CD4-positive, alpha-beta memory T cell (primary cell): Measurements from ENCODE around the gene SIMC1. TPM values are rescaled to one million over a fixed set of nuclear protein-coding genes. Genes with fewer than 3 reads are reported as not detected.
A peak's percentile ranks its signal among the peaks of the same experiment; 100 is the strongest.
"Not testable (repeated sequence)": the region's sequence is repeated elsewhere in the genome, so short reads cannot be mapped to it uniquely, and the experiment has no call there.

Source experiments
- CTCF ChIA-PET: fragments of 350-600 bp; sonication (Branson Sonifier 250); formaldehyde crosslinking; loops from one replicate; lab custom pipeline; 2021; ENCODE audit warnings: inconsistent platforms; ENCODE audit not compliant: partially characterized antibody; lab: Charles Lee
- POLR2A ChIA-PET: fragments of 350-600 bp; sonication (Branson Sonifier 250); formaldehyde crosslinking; loops from one replicate; lab custom pipeline; 2021; ENCODE audit not compliant: partially characterized antibody; lab: Charles Lee
- DNase-seq, 5 donors: peaks; one replicate each; pipeline versions ENCODE4 v3.0.0 to v3.0.0-alpha.2; 2020 to 2022; ENCODE audit warnings: mixed read lengths in 1 of 5
- H3K27ac ChIP-seq: one replicate; pipeline ENCODE4 v1.7.0; 2013; ENCODE audit warnings: low read depth, low read length
- H3K27me3 ChIP-seq: 2 replicates; pipeline ENCODE4 v1.7.0; 2013; ENCODE audit warnings: mild to moderate bottlenecking, low read length, moderate library complexity; ENCODE audit not compliant: insufficient read depth
- H3K36me3 ChIP-seq: 2 replicates; pipeline ENCODE4 v1.7.0; 2013; ENCODE audit warnings: mild to moderate bottlenecking, low read length, moderate library complexity; ENCODE audit not compliant: insufficient read depth
- H3K4me1 ChIP-seq: 2 replicates; pipeline ENCODE4 v1.7.0; 2013; ENCODE audit warnings: mild to moderate bottlenecking, low read length, moderate library complexity; ENCODE audit not compliant: insufficient read depth
- H3K4me3 ChIP-seq, 2 donors: one replicate each; pipeline ENCODE4 v1.7.0; 2013; ENCODE audit warnings: low read length in 2 of 2, mild to moderate bottlenecking in 1 of 2
- H3K9me3 ChIP-seq, 2 donors: one replicate each; pipeline ENCODE4 v1.7.0; 2013; ENCODE audit warnings: low read length in 2 of 2, control low read depth in 1 of 2; ENCODE audit not compliant: control insufficient read depth in 1 of 2
- H3K27ac Mint-ChIP-seq, 7 donors: one replicate each; pipeline ENCODE4 v1.8.0; 2020 to 2021; ENCODE audit warnings: mixed read lengths in 7 of 7, mild to moderate bottlenecking in 6 of 7, inconsistent platforms in 3 of 7, moderate library complexity in 3 of 7
- H3K27me3 Mint-ChIP-seq, 2 donors: one replicate each; pipeline ENCODE4 v1.8.0; 2020 to 2021; ENCODE audit warnings: mixed read lengths in 2 of 2
- H3K36me3 Mint-ChIP-seq, 2 donors: one replicate each; pipeline ENCODE4 v1.8.0; 2020 to 2021; ENCODE audit warnings: mixed read lengths in 2 of 2, inconsistent platforms in 1 of 2, mild to moderate bottlenecking in 1 of 2
- H3K4me1 Mint-ChIP-seq, 4 donors: one replicate each; pipeline ENCODE4 v1.8.0; 2020 to 2021; ENCODE audit warnings: mixed read lengths in 4 of 4, mild to moderate bottlenecking in 1 of 4
- H3K4me3 Mint-ChIP-seq, 8 donors: one replicate each; pipeline ENCODE4 v1.8.0; 2020 to 2021; ENCODE audit warnings: mixed read lengths in 8 of 8, mild to moderate bottlenecking in 7 of 8, moderate library complexity in 6 of 8, inconsistent platforms in 3 of 8
- H3K9me3 Mint-ChIP-seq, 8 donors: one replicate each; pipeline ENCODE4 v1.8.0; 2020 to 2021; ENCODE audit warnings: mixed read lengths in 8 of 8, mild to moderate bottlenecking in 5 of 8, inconsistent platforms in 3 of 8, moderate library complexity in 1 of 8
- intact Hi-C: fragments of 100-400 bp; cut with micrococcal nuclease; formaldehyde crosslinking; loops from one replicate; pipeline ENCODE4 v1.15.1; 2023
- polyA plus RNA-seq, 2 donors: library from polyadenylated mRNA; unstranded; fragments of 300-500 nt; fragmentation: Illumina TruSeq; gene quantifications; one replicate each; pipeline ENCODE4 v1.2.3, GENCODE V29; 2021
- total RNA-seq, 2 experiments: library from RNA; stranded (reverse); gene quantifications; one replicate each; pipeline ENCODE4 v1.2.3, GENCODE V29; 2021

The SIMC1 gene
- total and polyA plus RNA-seq, 4 experiments from 2014 or later: 3.1 to 27.3 (median 21.6) TPM

DNA sequence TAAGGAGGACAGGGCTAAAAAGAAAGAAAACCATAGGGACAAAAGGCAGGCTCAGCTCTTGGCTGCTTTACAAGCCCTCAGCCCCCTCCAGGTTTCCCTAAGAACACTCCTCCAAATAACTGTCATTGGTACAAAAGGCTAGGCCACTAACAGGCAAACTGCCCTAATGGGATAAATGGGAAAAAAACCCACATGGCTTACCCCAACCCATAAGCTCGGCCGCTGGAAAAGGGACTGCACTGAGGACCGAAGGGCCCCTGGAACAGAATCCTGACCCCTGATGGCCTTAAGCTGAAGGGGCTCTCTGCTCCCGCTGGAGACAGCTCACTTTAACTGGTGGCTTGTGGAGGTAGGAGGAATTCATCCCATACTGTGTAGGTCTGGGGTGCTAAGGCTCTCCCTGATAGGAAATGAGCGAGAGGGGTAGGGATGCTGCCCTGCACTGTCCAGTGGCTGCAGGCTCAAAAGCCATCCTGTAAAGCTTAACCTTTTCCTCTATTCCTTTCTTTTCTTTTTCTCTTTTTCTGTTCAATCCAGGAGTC is 21.0 kb upstream of the SIMC1 start:
- H3K4me1 Mint-ChIP-seq, H3K27ac Mint-ChIP-seq, H3K4me3 ChIP-seq, H3K27me3 Mint-ChIP-seq, H3K4me1 ChIP-seq, H3K4me3 Mint-ChIP-seq, H3K27me3 ChIP-seq, H3K36me3 Mint-ChIP-seq, H3K36me3 ChIP-seq, H3K27ac ChIP-seq, CTCF ChIA-PET, H3K9me3 ChIP-seq, intact Hi-C loops, DNase-seq, H3K9me3 Mint-ChIP-seq, POLR2A ChIA-PET: not testable (repeated sequence)

DNA sequence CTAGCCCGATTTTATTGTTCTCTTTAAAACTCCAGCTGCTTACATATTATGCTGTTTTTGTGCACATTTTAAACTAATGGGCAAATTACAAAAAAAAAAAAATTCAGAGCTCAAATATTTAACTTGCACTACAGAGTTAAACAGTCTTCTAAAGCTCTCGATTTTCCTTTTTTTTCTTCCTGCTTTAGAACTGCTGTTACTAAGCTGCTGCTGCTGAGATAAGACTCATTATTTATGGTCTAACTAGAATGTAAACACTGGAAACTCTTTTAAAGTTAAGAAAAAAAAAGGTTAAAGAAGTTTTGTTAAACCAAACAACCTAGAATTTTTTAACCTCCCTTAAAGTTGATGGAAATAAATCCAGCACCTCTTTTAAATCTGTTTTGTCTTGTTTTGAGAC is 20.5 kb upstream of the SIMC1 start:
- DNase-seq, H3K9me3 Mint-ChIP-seq, H3K4me1 Mint-ChIP-seq, intact Hi-C loops, H3K4me3 ChIP-seq, H3K4me3 Mint-ChIP-seq, H3K27ac ChIP-seq, POLR2A ChIA-PET, CTCF ChIA-PET, H3K9me3 ChIP-seq, H3K36me3 Mint-ChIP-seq, H3K27me3 ChIP-seq, H3K27ac Mint-ChIP-seq, H3K4me1 ChIP-seq, H3K36me3 ChIP-seq, H3K27me3 Mint-ChIP-seq: not testable (repeated sequence)

GRCh38 chr5:176222006-176222405 is 16.2 kb upstream of the SIMC1 start:
- H3K9me3 Mint-ChIP-seq, H3K4me1 Mint-ChIP-seq, intact Hi-C loops, H3K4me1 ChIP-seq, H3K27me3 ChIP-seq, H3K27ac ChIP-seq, POLR2A ChIA-PET, CTCF ChIA-PET, H3K36me3 ChIP-seq, H3K27ac Mint-ChIP-seq, H3K27me3 Mint-ChIP-seq, H3K4me3 ChIP-seq, H3K4me3 Mint-ChIP-seq, H3K9me3 ChIP-seq, H3K36me3 Mint-ChIP-seq: not testable (repeated sequence)
- DNase-seq: peak in 1 of 5 donors; percentile 34

DNA sequence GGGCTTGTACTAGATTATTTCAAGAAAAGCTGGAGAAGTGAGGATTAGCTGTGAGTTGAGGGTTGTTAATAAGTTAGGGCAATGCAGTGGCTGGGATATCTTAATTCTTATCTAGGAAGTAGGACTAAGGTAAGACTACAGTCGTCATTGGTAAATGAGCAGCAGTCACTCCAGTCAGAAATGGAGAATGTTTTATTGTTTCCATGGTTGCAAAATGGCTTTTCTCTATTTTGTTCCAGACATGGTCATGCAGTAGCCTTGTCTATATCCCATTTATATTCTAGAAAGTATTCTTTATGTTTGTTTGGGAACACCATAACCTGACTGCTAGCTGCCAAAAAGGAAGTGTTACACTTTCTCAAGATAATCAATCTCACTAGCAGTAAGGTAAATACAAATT is 9.9 kb upstream of the SIMC1 start:
- H3K27me3 Mint-ChIP-seq, H3K27me3 ChIP-seq, DNase-seq, CTCF ChIA-PET, H3K4me3 ChIP-seq, H3K27ac ChIP-seq, H3K9me3 ChIP-seq, H3K9me3 Mint-ChIP-seq, POLR2A ChIA-PET, H3K4me1 ChIP-seq, H3K36me3 ChIP-seq, H3K36me3 Mint-ChIP-seq, H3K4me3 Mint-ChIP-seq, H3K4me1 Mint-ChIP-seq, H3K27ac Mint-ChIP-seq, intact Hi-C loops: not testable (repeated sequence)

DNA sequence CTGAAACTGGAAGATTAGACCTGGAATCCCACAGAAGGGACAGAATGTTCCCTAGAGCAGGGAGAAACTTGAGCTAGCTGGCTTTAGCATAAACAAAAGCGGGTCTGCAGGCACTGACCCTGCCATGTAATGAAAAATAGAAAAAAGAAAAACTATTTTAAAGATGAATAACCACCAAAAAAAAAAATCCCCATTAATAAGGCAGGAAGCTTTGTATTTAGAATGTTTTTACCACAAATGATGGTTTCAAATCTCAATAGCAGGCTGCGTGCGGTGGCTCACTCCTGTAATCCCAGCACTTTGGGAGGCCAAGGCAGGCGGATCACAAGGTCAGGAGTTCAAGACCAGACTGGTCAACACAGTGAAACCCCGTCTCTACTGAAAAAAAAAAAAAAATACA is 5.0 kb upstream of the SIMC1 start:
- CTCF ChIA-PET, H3K27ac Mint-ChIP-seq, H3K9me3 Mint-ChIP-seq, H3K9me3 ChIP-seq, H3K27ac ChIP-seq, H3K27me3 ChIP-seq, H3K4me1 ChIP-seq, H3K4me3 Mint-ChIP-seq, intact Hi-C loops, POLR2A ChIA-PET, H3K27me3 Mint-ChIP-seq, H3K4me3 ChIP-seq, H3K36me3 Mint-ChIP-seq, DNase-seq, H3K36me3 ChIP-seq: not testable (repeated sequence)
- H3K4me1 Mint-ChIP-seq: peaks cover 3 to 13% (median 5%) of the 10 kb centered on the region in 4 donors

- H3K9me3 Mint-ChIP-seq, intact Hi-C loops, H3K27ac ChIP-seq, H3K4me3 ChIP-seq, H3K36me3 ChIP-seq, H3K27me3 ChIP-seq, H3K4me1 ChIP-seq, H3K27me3 Mint-ChIP-seq, H3K36me3 Mint-ChIP-seq, POLR2A ChIA-PET, H3K9me3 ChIP-seq: not testable (repeated sequence)
- CTCF ChIA-PET: interaction anchor here (1.2 kb wide), 1 partner anchor 85 kb away, joined by 4 read pairs; no protein-coding TSS in a partner anchor
- Mint-ChIP-seq H3K4me1 (peaks cover 3 to 13% (median 5%) of the 10 kb centered on the region in 4 donors), H3K27ac (peak overlapping the region in 6 of 7 donors; percentile 33 to 85 (median 73)), H3K4me3 (peak overlapping the region in 4 of 8 donors; percentile 27 to 66 (median 46))
- DNase-seq: peak; percentile 43 to 65 (median 55)
Measured at GRCh38 chr5:176235155-176235554, 3.1 kb upstream of the SIMC1 start.

DNA sequence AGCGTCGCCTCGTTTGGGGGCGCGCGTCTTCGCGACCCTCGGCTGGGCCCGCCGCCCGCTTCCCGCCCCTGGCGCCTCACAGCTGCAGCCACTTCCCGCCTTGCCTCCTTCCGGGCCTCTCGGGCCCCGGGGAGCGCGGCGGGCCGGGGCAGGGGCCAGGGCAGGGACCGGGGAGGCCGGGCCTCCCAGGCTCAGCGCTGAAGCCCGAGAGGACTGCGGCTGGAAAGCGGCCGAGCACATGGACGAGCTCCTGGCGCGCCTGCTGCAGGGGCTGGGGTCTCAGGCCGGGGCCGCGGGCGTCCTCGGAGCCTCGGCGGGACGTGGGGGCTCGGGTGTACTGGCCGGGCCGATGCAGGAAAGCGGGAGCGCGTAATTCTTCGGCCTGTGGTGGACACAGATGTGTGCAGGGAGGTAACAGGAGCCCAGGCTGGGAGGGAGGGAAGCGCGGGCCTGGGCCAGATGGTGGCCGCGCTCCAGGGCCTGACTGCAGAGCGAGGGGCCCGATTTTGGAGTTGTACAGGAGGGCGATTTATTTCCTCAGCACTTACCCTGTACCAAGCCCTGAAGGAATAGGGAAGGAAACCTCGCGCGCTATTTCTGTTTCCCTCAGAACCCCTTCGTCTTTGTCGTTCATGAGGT is 540 bp downstream of the SIMC1 start:
- peaks cover 4 to 19% (median 6%) of the 10 kb centered on the region in 4 donors for H3K4me1 Mint-ChIP-seq
- H3K36me3 Mint-ChIP-seq, H3K4me1 ChIP-seq, H3K27me3 ChIP-seq, DNase-seq, intact Hi-C loops, CTCF ChIA-PET, H3K27me3 Mint-ChIP-seq, H3K27ac Mint-ChIP-seq, H3K9me3 Mint-ChIP-seq, POLR2A ChIA-PET, H3K4me3 ChIP-seq, H3K36me3 ChIP-seq, H3K4me3 Mint-ChIP-seq, H3K9me3 ChIP-seq: not testable (repeated sequence)
- peak overlapping the region; percentile 15 for H3K27ac ChIP-seq
